SK-N-SH treated with all-trans-retinoic acid at 6 μM for 48 hours (cell line): ENCODE results near the gene SLC13A5.
"Not testable (repeated sequence)": the region's sequence is repeated elsewhere in the genome, so short reads cannot be mapped to it uniquely, and the experiment has no call there.

ENCODE experiments used
- ATAC-seq: fragments of 200-7000 bp; cut with Tn5 transposase; 3 replicates; pipeline ENCODE4 v1.9.1; 2020; ENCODE audit warnings: mild to moderate bottlenecking, moderate library complexity
- ARNTL ChIP-seq: fragments of 450-650 bp; formaldehyde crosslinking; IDR thresholded peaks from 2 replicates; pipeline ENCODE4 v1.5.0; 2020; ENCODE audit warnings: low read depth, mild to moderate bottlenecking, moderate library complexity, borderline replicate concordance
- BACH2 ChIP-seq: fragments of 250-450 bp; sonication (Bioruptor Pico); IDR thresholded peaks from 2 replicates; pipeline ENCODE4 v1.9.0; 2021; ENCODE audit warnings: mild to moderate bottlenecking, borderline replicate concordance
- CREB5 ChIP-seq: fragments of 250-450 bp; sonication (Bioruptor Pico); IDR thresholded peaks from 2 replicates; pipeline ENCODE4 v1.5.1; 2020; ENCODE audit warnings: low read depth, mild to moderate bottlenecking, moderate library complexity
- CSRNP3 ChIP-seq: fragments of 250-450 bp; sonication (Bioruptor Pico); IDR thresholded peaks from 2 replicates; pipeline ENCODE4 v1.5.1; 2021; ENCODE audit warnings: mild to moderate bottlenecking, moderate library complexity
- ESRRG ChIP-seq: fragments of 250-450 bp; sonication (Bioruptor Pico); IDR thresholded peaks from 2 replicates; pipeline ENCODE4 v1.6.1; 2021; ENCODE audit warnings: mild to moderate bottlenecking
- GLIS3 ChIP-seq: fragments of 250-450 bp; sonication (Bioruptor Pico); IDR thresholded peaks from 2 replicates; pipeline ENCODE4 v1.5.0; 2020; ENCODE audit warnings: mild to moderate bottlenecking, moderate library complexity
- OSR1 ChIP-seq: fragments of 250-450 bp; sonication (Bioruptor Pico); IDR thresholded peaks from 2 replicates; pipeline ENCODE4 v1.8.0; 2022; ENCODE audit warnings: moderate library complexity, mild to moderate bottlenecking, inconsistent platforms
- PATZ1 ChIP-seq: fragments of 250-450 bp; sonication (Bioruptor Pico); IDR thresholded peaks from 2 replicates; pipeline ENCODE4 v1.8.0; 2020; ENCODE audit warnings: mild to moderate bottlenecking, moderate library complexity, borderline replicate concordance
- PPARA ChIP-seq: fragments of 250-450 bp; sonication (Bioruptor Pico); IDR thresholded peaks from 2 replicates; pipeline ENCODE4 v1.5.0; 2020; ENCODE audit warnings: mild to moderate bottlenecking, borderline replicate concordance
- RARB ChIP-seq: fragments of 250-450 bp; sonication (Bioruptor Pico); IDR thresholded peaks from 2 replicates; pipeline ENCODE4 v1.8.0; 2021; ENCODE audit warnings: mild to moderate bottlenecking, moderate library complexity
- TCF4 ChIP-seq: fragments of 250-450 bp; sonication (Bioruptor Pico); IDR thresholded peaks from 2 replicates; pipeline ENCODE4 v1.8.0; 2021; ENCODE audit warnings: mild to moderate bottlenecking, moderate library complexity, borderline replicate concordance
- TOX ChIP-seq: fragments of 250-450 bp; sonication (Bioruptor Pico); IDR thresholded peaks from 2 replicates; pipeline ENCODE4 v1.8.0; 2021; ENCODE audit warnings: mild to moderate bottlenecking, moderate library complexity, borderline replicate concordance
- TSHZ2 ChIP-seq: fragments of 250-450 bp; sonication (Bioruptor Pico); IDR thresholded peaks from 2 replicates; pipeline ENCODE4 v1.5.0; 2020; ENCODE audit warnings: mild to moderate bottlenecking, moderate library complexity
- ZC3H10 ChIP-seq: fragments of 250-450 bp; sonication (Bioruptor Pico); IDR thresholded peaks from 2 replicates; pipeline ENCODE4 v1.5.1; 2021; ENCODE audit warnings: mild to moderate bottlenecking, moderate library complexity
- ZFP3 ChIP-seq: fragments of 250-450 bp; sonication (Bioruptor Pico); IDR thresholded peaks from 2 replicates; pipeline ENCODE4 v1.5.0; 2020; ENCODE audit warnings: mild to moderate bottlenecking, moderate library complexity
- ZFP30 ChIP-seq: fragments of 450-650 bp; formaldehyde crosslinking; IDR thresholded peaks from 2 replicates; pipeline ENCODE4 v1.5.0; 2022; ENCODE audit warnings: mild to moderate bottlenecking, moderate library complexity
- ZNF70 ChIP-seq: fragments of 450-650 bp; formaldehyde crosslinking; IDR thresholded peaks from 2 replicates; pipeline ENCODE4 v1.5.0; 2020; ENCODE audit warnings: mild to moderate bottlenecking, moderate library complexity
- ZNF8 ChIP-seq: fragments of 450-650 bp; formaldehyde crosslinking; IDR thresholded peaks from 2 replicates; pipeline ENCODE4 v1.5.0; 2020; ENCODE audit warnings: mild to moderate bottlenecking, moderate library complexity
- TF ChIP-seq, protein P1 (sequence below): fragments of 250-450 bp; sonication (Bioruptor Pico); IDR thresholded peaks from 2 replicates; pipeline ENCODE4 v1.8.0; 2021; ENCODE audit warnings: low read depth, mild to moderate bottlenecking, moderate library complexity, borderline replicate concordance

The SLC13A5 gene

DNA sequence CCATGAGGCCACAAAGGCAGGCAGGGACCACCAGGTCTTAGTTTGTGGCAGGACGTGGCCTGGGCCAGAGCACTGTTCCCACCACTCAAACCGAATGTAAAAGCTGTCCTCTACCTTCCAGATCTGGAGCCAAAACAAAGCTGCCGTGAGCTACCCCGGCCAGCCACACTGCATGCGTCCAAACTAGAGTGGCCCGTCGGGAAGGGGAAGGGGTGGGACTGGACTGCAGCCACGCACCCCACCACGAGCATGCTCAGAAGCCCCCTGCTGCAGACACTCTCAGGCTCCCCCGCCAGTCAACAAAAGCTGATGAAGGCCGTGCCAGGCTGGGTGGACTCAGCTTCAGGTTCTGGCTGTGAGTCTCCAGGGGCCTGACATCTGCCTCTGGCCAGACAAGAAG lies 15.2 kb downstream of the SLC13A5 start (continued):
- no peak for TF ChIP-seq ZNF8

DNA sequence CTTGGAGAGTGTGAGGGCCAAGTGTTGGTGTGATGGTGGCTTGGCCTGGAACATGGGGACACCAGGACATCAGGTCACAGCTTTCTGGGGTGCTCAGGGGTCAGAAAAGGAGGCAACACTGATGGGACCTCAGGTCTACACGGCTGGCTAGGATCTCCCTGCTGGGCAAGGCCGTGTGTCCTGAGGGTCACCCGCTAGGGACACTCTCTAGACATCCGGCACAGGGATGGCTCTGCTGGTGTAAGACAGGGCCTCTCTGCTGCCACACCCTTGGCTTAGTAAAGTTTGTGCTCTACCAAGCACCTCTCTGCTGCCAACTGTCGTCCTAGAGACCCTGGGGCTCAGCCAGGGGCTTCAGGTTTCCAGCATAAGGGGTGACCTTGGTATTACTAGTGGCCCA lies 16.3 kb downstream of the SLC13A5 start:
- no peak for ATAC-seq
- TF ChIP-seq ZFP30 (CRISPR knock-in tag): no peak
- TF ChIP-seq, protein P1, sequence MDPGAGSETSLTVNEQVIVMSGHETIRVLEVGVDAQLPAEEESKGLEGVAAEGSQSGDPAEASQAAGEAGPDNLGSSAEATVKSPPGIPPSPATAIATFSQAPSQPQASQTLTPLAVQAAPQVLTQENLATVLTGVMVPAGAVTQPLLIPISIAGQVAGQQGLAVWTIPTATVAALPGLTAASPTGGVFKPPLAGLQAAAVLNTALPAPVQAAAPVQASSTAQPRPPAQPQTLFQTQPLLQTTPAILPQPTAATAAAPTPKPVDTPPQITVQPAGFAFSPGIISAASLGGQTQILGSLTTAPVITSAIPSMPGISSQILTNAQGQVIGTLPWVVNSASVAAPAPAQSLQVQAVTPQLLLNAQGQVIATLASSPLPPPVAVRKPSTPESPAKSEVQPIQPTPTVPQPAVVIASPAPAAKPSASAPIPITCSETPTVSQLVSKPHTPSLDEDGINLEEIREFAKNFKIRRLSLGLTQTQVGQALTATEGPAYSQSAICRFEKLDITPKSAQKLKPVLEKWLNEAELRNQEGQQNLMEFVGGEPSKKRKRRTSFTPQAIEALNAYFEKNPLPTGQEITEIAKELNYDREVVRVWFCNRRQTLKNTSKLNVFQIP (CRISPR knock-in tag): no peak
- no peak for TF ChIP-seq ZC3H10 (CRISPR knock-in tag)
- TF ChIP-seq RARB (CRISPR knock-in tag): no peak
- no peak for TF ChIP-seq TCF4 (CRISPR knock-in tag)
- no peak for TF ChIP-seq CREB5 (CRISPR knock-in tag)
- TF ChIP-seq ZNF8: no peak
- TF ChIP-seq CSRNP3 (CRISPR knock-in tag): no peak
- no peak for TF ChIP-seq ZFP3 (CRISPR knock-in tag)
- TF ChIP-seq PATZ1 (CRISPR knock-in tag): no peak
- TF ChIP-seq ESRRG (CRISPR knock-in tag): no peak
- TF ChIP-seq BACH2 (CRISPR knock-in tag): no peak
- TF ChIP-seq PPARA (CRISPR knock-in tag): no peak
- no peak for TF ChIP-seq ARNTL (CRISPR knock-in tag)
- no peak for TF ChIP-seq TOX
- TF ChIP-seq GLIS3: no peak
- TF ChIP-seq TSHZ2 (CRISPR knock-in tag): no peak

DNA sequence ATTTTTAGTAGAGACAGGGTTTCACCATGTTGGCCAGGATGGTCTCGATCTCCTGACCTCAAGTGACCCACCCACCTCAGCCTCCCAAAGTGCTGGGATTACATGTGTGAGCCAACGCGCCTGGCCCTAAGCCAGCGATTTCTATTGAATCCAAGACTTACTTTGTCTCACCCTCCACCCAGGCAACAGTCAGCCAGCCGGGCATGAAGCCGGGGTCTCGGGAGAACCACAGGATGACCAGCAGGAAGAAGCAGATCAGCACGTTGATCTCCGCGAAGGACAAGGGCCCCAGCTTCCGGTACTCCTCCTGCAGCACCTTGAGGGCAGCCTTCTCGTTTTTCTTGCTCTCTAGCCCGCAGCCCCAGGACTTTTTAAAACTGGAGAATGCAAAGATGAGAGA lies 17.6 kb downstream of the SLC13A5 start:
- no peak for TF ChIP-seq OSR1 (CRISPR knock-in tag)
- TF ChIP-seq PPARA (CRISPR knock-in tag): no peak
- no peak for TF ChIP-seq ZFP30 (CRISPR knock-in tag)
- no peak for TF ChIP-seq ZC3H10 (CRISPR knock-in tag)
- ATAC-seq: no peak

- TF ChIP-seq CSRNP3 (CRISPR knock-in tag) (no peak), ZNF70 (CRISPR knock-in tag) (no peak), TSHZ2 (CRISPR knock-in tag) (no peak), RARB (CRISPR knock-in tag) (no peak), TCF4 (CRISPR knock-in tag) (no peak), OSR1 (CRISPR knock-in tag) (no peak)
- TF ChIP-seq, protein P1 (CRISPR knock-in tag): no peak
These were observed 18.1 kb downstream of the SLC13A5 start for GRCh38 chr17:6695051-6695450.

GRCh38 chr17:6691958-6692357 lies 21.2 kb downstream of the SLC13A5 start:
- ATAC-seq: not testable (repeated sequence)

More at GRCh38 chr17:6695051-6695450, 18.1 kb downstream of the SLC13A5 start:
- ATAC-seq: no peak
